NCI-H1694 treated with DMSO at 0.1 percent for 48 hours (cell line): ENCODE measurements around the gene SLC7A7.
"Not testable (repeated sequence)": the region's sequence is repeated elsewhere in the genome, so short reads cannot be mapped to it uniquely, and the experiment has no call there.

Experiments
- DNase-seq: peaks from one replicate; lab custom pipeline; 2025; lab: John Stamatoyannopoulos, UW

Gene SLC7A7

DNA sequence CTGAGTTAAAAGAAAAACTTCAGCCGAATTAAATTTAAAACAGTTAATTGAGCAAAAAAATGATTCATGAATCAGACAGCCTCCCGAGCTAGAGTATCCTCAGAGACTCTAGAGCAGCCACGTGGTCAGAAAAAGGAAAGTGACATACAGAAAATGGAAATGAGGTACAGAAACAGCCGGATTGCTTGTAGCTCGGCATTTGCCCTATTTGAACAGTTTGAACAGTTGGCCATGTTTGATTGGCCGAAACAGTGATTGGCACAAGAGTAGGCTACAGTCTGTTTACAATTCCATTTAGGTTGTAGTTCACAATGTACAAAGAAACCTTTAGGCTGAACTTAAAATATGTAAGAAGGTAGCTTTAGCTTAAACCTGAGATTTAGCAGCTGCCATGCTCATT lies 61.6 kb downstream of the SLC7A7 start:
- DNase-seq = no peak

DNA sequence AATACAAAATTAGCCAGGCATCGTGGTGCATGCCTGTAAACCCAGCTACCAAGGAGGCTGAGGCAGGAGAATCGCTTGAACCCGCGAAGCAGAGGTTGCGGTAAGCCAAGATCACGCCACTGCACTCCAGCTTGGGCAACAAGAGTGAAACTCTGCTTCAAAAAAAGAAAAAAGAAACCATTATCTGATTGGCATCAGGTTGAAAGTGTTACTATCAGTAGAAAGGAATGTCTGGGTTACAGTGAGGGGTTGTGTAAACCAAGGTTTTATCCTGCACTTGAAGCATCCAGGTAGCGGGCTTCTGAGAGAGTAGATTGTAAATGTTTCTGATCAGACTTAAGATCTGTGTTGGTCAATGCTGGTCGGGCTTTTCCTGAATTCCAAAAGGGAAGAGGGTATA lies 62.8 kb downstream of the SLC7A7 start:
- no peak for DNase-seq

DNA sequence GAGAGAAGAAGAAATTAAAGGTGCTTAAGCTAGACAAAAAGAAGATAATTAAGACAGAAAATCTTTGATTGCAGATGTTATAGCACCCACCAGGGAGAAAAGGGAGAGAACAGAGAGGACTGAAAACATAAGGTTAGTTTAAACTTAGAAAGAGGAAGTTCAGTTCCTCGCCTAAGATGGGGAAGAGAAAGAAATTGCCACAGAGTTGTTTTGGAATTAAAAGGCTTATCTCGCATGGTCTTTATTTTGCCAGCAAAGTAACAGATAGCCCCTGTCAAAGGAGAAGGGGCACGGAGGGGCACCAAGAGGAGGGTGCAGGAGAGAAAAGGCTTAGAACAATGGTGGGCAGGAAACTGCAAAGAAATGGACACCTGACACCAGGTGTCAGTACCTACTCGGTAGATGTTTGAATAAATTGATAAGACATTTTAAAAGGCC lies 66.6 kb downstream of the SLC7A7 start:
- no peak for DNase-seq

DNA sequence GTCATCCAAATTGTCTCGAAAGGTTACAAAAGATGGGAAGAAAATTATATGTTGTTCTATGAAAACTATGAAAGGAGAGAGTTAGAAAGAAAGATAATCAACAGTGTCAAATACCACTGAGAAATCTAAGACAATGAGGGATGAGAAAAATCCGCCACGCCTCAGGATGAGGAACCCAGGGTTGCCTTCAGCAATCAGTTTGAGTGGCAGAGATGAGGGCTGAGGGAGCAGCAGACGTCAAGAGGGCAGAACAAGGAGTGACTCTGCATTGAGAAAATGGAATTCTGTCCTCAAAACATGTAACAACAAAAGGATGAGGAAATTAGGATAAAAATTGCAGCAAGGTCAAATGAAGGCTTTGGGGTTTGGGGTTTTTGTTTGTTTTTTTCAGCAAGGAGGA lies 67.0 kb downstream of the SLC7A7 start:
- no peak for DNase-seq

DNA sequence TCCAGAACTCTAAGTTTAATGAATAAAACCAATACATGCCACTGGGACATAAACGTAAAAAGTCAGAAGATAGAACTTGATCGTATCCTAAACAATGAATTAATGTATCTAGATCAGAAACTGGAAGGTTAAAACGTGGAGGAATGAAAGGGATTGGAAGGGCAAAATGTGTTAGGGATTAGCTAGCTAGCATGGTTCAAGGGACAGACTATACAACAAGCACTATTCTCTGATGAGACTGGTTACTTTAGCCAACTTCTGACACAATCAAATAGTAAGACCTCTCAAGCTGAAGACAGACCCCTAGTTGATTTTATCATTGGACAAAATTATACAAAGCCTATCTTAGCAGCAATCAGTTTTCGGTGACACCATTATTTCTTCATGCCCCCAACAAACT lies 67.5 kb downstream of the SLC7A7 start:
- DNase-seq = no peak

DNA sequence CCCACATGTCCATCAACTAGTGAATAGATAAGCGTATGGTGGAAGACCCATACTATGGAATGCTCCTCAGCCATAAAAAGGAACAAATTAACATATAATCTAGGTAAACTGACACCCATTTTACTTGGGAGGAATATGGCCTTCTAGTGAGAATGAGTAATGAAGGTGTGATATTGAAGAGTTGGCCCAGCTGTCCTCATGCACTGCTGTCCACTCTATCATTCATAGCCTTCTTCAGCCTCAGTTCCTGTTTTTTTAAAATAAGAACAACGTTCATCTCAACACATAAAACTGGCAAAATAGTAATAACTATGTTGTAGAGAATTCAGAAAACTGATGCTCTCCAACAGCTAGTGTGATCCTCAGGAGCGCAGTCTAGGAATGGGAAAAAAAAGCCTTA lies 75.2 kb downstream of the SLC7A7 start:
- DNase-seq = no peak

DNA sequence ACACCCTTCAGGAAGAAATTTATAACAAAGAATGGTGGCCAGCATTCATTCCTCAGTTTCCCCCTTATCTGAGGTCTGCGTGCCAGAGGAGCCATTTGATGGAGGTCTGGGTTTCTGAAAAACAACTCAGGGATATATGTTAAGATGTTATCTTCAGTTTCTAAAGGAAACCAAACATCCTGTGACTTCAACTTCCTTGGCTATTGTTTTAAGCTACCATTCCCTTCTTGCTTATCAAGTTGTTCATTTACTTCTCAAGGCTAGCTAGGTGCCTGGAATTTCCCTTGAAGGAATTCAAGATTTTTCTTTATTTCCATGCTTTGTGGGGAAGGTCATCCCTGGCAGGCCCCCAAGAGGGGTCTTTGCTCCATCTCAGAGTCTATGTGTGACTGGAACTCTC lies 75.8 kb downstream of the SLC7A7 start:
- no peak for DNase-seq

DNA sequence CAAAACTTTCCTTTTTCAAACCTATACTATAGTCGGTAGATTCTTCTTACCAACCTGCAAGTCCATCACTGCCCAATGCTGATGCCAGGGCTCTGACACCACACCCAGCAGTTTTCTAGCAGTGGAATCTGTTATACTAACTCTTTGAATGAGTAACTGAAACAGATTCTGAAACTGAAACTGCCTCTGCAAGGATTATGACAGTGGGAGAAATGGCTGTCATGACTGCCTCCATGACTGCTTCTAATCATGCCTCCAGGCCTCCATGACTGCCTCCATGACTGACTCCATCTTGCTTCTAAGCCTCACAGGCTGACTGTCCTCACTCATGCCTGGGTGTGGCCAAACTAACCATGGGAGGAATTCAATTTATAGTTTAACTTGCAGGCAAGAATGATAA lies 78.2 kb downstream of the SLC7A7 start:
- no peak for DNase-seq

DNA sequence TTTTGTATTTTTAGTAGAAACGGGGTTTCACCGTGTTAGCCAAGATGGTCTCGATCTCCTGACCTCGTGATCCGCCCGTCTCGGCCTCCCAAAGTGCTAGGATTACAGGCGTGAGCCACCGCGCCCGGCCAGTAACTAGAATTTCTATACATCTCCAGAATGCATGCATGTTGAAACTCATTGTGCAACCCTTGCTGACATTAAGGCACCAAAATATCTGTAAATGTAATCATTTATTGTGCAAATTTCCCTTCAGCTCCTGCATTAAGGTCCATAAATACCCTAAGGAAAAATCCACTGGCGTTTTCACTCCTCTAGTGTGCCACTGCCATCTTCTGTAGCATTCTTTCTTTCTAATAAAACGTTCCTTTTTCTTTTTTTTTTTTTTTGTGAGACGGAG lies 78.9 kb downstream of the SLC7A7 start:
- not testable (repeated sequence) for DNase-seq

DNA sequence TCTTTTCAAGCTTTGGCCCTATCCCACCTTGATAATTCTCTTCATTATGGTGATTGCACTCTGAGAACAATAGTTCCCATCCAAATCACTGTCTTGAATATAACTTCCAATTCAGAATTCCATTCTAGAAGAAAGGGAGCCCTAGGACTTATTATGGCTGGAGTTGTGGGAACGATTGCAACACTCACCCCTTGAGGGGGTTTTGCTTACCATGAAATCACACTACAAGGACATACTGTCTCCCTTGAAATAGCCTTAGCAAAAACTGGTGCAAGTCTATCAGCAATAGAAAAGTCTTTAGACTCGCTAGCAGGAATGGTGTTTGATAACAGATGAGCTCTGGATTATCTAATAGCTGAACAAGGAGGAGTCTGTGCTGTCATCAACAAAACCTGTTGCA lies 80.1 kb downstream of the SLC7A7 start:
- DNase-seq = no peak

DNA sequence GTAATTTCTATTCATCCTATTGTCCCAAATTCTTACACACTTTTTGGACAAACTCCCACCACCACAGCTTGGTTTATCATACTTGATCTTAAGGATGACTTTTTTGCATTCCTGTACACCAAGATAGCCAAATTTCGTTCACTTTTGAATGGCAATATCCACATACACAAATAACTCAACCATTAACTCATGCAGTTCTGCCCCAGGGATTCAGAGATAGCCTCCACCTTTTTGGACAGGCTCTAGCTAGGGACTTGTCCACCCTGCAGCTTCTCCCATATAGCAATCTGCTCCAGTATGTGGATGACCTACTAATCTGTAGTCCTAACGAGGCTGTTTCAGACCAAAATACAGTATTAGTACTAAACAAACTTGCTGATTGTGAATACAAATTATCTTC lies 81.4 kb downstream of the SLC7A7 start:
- DNase-seq = no peak

DNA sequence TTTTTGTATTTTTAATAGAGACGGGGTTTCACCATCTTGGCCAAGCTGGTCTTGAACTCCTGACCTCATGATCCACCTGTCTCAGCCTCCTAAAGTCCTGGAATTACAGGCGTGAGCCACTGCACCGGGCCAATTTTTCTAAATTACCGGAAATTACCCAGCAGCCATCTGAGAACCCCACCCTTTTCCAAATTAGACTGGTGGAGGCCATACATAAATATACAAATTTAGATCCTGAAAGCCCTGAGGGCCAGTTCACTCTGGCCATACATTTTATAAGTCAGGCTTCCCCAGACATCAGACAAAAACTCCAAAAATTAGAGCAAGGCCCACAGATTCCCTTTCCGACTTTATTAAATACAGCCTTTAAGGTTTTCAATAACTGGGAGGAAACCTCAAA lies 83.2 kb downstream of the SLC7A7 start:
- DNase-seq = not testable (repeated sequence)

DNA sequence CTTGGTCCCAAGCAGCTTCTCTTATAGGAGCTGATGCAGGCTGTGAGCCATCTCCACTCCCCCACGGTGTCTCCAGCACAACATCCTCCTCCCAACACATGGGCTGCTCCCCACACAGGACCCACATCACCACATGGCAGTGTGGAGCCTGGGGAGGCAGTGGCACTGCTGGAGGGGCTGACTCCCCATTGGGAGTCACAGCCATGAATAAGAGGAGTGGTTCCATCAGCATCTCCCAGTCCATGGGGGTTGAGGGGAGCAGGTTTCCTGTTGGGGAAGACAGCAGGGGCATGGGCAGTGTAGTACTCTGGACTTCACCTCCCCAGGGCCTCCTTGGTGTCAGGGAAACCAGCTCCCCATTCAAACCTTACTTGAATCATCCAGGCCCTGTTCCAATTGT lies 89.2 kb downstream of the SLC7A7 start:
- no peak for DNase-seq

DNA sequence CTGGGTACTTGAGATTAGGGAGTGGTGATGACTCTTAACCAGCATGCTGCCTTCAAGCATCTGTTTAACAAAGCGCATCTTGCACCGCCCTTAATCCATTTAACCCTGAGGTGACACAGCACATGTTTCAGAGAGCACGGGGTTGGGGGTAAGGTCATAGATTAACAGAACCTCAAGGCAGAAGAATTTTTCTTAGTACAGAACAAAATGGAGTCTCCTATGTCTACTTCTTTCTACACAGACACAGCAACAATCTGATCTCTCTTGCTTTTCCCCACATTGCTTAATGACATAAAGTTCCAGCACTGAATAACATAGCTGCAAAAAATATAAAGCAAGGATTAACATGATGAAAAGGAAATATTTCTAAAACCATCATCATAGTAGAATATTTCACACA lies 89.9 kb downstream of the SLC7A7 start:
- not testable (repeated sequence) for DNase-seq

DNA sequence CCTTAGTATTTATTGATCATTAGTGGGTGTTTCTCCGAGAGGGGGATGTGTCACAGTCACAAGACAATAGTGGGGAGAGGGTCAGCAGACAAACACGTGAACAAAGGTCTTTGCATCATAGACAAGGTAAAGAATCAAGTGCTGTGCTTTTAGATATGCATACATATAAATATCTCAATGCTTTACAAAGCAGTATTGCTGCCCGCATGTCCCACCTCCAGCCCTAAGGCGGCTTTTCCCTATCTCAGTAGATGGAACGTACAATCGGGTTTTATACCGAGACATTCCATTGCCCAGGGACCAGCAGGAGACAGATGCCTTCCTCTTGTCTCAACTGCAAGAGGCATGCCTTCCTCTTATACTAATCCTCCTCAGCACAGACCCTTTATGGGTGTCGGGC lies 90.4 kb downstream of the SLC7A7 start:
- not testable (repeated sequence) for DNase-seq

DNA sequence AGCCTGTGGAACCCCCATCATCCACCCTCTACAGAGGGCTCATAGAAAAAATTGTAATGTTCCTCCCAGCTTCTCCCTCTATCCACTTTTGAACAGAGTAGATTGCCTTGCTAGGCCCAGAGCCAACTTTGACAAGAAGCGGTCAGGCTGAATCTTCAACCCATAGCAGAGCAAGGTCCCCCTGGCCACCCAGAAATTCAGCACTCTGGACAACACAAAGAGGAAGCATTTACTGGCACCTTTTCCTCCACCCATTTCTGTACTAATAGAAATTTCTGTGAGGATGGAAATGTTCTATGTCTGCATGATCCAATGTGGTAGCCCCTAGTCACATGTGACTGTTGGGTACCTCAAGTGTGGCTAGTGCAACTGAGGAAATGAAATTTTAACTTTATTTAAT lies 91.4 kb downstream of the SLC7A7 start:
- no peak for DNase-seq
